Coronary artery (tissue), 2 donors: Measurements from ENCODE around the gene SAFB.

Experiments used
- DNase-seq: peaks from one replicate; pipeline ENCODE4 v3.0.0-alpha.2; 2017; ENCODE audit warnings: low spot score
- H3K27ac ChIP-seq, 2 donors: fragments of 200-600 bp; sonication (generic); one replicate each; pipeline ENCODE4 v1.5.1; 2016 to 2019
- H3K4me3 ChIP-seq: fragments of 200-600 bp; sonication (generic); 2 replicates; pipeline ENCODE4 v1.5.1; 2016; ENCODE audit warnings: mild to moderate bottlenecking, moderate library complexity
- TF ChIP-seq, protein P1 (sequence below): fragments of 200-600 bp; sonication (generic); IDR thresholded peaks from one replicate; pipeline ENCODE4 v1.5.1; 2019; ENCODE audit warnings: antibody characterized with exemption

Gene SAFB

DNA sequence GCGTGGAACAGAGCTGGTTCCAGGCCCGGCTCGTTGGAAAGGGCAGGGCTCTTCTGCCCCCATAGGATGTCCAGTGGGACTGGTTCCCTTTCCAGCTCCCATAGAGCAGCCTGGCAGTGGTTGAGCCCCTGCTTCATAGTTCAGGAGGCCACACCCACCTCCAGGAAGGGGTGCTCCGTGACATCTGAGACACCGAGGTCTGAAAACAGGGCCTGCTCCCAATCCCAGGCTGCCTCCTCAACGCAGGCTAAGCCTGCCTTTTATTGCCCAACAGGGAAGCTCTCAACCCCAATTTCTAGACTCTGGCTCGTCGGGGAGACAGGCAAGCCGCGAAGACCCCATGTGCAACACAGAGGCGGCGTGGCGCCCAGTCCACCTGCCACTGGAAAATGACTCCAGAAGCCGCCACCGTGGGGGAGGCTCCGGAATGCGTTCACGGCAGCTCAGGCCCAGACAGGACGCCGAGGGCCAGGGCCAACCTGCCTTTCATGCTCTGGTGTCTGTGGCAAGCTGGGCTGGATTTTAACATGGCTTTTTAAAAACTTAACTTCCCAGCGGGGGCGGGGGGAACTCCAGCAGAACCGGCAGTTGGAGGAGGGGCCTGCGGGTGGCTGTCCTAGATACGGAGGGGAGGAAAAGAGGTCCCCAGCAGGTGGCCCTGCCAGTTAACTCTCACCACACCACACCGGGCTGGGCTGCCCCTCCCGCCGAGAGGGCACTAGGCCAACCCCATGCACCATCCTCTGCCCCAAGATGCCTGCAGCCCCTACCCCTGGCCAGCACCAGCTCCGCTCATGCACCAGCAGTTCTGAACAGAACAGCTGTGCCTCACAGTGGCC is 37.2 kb upstream of the SAFB start:
- no peak overlapping the region for H3K4me3 ChIP-seq
- peak overlapping the region in 1 of 2 donors; percentile 60 for H3K27ac ChIP-seq
- no peak for DNase-seq
- TF ChIP-seq, protein P1, sequence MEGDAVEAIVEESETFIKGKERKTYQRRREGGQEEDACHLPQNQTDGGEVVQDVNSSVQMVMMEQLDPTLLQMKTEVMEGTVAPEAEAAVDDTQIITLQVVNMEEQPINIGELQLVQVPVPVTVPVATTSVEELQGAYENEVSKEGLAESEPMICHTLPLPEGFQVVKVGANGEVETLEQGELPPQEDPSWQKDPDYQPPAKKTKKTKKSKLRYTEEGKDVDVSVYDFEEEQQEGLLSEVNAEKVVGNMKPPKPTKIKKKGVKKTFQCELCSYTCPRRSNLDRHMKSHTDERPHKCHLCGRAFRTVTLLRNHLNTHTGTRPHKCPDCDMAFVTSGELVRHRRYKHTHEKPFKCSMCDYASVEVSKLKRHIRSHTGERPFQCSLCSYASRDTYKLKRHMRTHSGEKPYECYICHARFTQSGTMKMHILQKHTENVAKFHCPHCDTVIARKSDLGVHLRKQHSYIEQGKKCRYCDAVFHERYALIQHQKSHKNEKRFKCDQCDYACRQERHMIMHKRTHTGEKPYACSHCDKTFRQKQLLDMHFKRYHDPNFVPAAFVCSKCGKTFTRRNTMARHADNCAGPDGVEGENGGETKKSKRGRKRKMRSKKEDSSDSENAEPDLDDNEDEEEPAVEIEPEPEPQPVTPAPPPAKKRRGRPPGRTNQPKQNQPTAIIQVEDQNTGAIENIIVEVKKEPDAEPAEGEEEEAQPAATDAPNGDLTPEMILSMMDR = no peak

DNA sequence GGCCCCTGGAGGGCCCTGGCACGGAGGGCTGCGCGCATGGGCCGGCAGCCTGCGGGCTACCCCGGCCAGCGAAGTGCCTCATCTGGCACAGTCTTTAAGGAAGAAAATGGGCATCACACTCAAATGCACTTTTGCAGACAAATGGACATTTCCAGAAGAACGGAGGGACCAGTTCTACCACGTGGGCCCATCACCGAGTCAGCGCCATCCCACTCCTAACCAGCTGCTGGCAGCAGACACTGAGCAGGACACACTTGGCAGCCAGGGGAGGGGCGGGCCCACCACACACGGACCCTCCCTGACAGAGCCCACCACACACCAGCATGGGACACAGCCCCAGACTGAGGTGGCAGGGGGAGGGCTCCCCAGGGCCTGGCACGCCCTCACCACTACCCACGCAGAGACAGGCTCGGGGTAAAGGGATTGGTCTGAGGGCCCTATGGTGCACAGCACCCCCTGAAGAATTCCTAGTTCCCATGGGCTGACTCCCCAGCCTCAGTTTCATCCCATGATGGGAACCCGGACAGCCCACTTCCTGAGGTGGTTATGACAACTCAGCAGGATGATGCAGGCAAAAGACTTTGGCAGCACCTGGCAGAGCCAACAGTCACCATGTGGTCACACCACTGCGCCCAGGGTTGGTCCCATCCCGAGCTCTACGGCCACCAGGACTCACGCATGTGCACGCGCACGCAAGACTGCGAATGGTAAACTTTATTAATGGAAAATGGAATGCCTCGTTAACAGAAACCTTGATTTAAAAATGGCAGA is 36.4 kb upstream of the SAFB start:
- Histone ChIP-seq H3K4me3 (no peak overlapping the region), H3K27ac (peak overlapping the region in 1 of 2 donors; percentile 41)
- TF ChIP-seq, protein P1 = no peak
- DNase-seq = no peak

DNA sequence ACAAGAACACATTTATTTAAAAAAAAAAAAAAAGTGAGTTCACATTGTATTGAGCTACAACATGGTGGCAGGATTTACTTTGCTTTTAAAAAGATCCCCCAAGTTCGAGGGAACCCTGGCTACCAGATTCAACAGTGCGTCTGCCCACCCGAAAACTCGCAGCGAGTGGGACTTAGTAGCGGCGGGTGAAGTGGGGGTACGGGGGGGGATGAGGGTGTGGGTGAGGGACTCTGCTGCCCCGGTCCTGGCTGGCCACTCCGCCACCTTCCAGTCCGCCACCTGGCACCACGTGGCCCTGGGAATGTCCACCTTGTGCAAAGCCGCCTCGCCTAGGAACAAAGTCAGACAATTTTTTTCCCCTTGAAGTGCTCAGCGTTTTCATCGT is 35.8 kb upstream of the SAFB start:
- Histone ChIP-seq H3K27ac (no peak overlapping the region), H3K4me3 (no peak overlapping the region)
- TF ChIP-seq, protein P1 = no peak
- DNase-seq = no peak

DNA sequence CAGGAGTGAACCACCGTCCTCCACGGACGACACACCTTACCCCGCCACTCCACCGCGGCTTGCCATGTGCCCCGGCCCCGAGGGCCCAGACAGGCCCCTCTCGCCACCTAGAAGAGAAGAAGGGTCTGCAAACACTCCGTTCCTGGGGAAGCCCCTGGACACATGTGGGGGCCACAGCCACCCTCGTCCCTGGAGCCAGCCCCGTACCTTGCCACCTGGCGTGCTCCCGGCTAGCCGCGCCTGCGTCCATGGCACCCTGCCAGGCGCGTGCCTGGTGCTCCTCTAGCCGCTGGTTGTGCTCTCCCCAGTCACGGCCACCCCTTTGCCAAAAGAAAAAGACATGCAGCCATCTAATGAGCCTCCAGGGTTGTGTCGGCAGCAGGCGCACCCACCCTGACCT is 35.2 kb upstream of the SAFB start:
- no peak overlapping the region for H3K27ac ChIP-seq
- TF ChIP-seq, protein P1 = no peak
- DNase-seq = no peak
- no peak overlapping the region for H3K4me3 ChIP-seq

DNA sequence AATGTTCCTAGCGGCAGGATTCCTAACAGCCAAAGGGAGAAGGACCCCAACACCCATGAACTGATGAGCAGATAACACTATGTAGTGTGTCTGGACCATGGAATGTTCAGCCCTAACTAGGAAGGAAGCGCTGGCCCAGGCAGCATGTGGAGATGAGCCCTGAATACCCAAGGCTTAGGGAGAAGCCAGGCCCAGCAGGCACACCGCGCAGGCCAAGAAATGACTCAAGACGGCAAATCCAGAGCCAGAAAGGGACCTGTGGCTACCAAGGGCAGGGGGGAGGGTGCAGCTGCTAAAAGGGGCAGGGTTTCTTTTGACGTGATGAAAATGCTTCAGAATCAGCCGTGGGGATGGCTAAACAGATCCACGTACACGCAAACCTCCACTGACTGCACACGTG is 34.4 kb upstream of the SAFB start:
- no peak for DNase-seq
- Histone ChIP-seq H3K27ac (no peak overlapping the region), H3K4me3 (no peak overlapping the region)
- TF ChIP-seq, protein P1 = no peak

DNA sequence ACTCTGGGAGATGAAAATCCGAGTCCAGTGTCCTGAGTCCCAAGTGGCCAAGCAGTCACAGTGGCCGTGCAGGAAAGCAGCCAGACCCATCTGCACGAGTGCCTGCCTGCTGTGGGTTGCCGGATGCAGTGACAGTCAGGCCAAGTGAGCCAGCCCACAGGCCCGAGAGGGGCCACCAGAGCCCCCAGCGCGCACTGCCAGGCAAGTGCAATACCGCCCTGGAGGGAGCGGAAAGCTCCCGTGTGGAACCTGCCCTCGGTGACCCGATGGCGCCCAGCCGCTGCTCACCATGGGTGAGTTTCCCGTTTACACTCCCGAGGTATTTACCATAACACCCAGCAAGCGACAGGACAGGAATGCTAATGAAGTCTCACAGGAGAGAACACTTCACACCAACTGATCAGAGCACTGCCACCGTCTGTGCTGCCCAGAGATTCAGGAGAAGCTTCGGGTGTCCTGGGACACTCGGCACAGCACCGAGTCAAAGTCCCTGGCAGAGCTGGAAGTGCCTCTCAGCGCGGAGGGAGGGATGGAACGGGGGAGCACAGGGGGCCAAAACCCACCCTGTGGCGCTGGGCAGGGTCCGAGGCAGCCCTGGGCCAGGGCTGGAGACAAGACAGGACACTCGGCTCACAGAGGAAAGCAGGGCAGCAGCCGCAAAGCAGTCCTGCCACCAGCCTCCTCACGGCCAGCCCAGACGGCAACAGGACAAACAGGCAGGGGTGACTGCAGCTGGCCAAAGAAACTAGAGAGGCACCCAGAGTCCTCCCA is 33.8 kb upstream of the SAFB start:
- H3K27ac ChIP-seq = no peak overlapping the region
- H3K4me3 ChIP-seq = no peak overlapping the region
- DNase-seq = no peak
- TF ChIP-seq, protein P1 = no peak
